B cell (primary cell): ENCODE measurements around the gene SSR3. TPM values are rescaled to one million over a fixed set of nuclear protein-coding genes. Genes with fewer than 3 reads are reported as not detected.

Experiments
- ATAC-seq: fragments of 200-7000 bp; cut with Tn5 transposase; one replicate; pipeline ENCODE4 v1.10.0; 2021; ENCODE audit warnings: low read depth, mild to moderate bottlenecking, moderate number of reproducible peaks, moderate library complexity
- CTCF ChIA-PET: fragments of 350-600 bp; sonication (Branson Sonifier 250); formaldehyde crosslinking; loops from one replicate; lab custom pipeline; 2021; ENCODE audit warnings: antibody characterized with exemption, inconsistent platforms; lab: Charles Lee
- POLR2A ChIA-PET: fragments of 350-600 bp; sonication (Branson Sonifier 250); formaldehyde crosslinking; loops from one replicate; lab custom pipeline; 2021; ENCODE audit warnings: antibody characterized with exemption; lab: Charles Lee
- DNase-seq: peaks from one replicate; pipeline ENCODE4 v3.0.0; 2013
- H2AFZ ChIP-seq: 2 replicates; pipeline ENCODE4 v1.6.1; 2012; ENCODE audit warnings: mild to moderate bottlenecking, low read depth, low read length; ENCODE audit not compliant: insufficient read depth, poor library complexity, severe bottlenecking
- H3K27ac ChIP-seq, 2 donors: 1 replicate in 1 of 2; 2 replicates in 1 of 2; pipeline ENCODE4 v1.5.1; 2012 to 2013; ENCODE audit warnings: low read length in 2 of 2, mild to moderate bottlenecking in 2 of 2, moderate library complexity in 1 of 2
- H3K27me3 ChIP-seq, 4 experiments: fragments of 200-600 bp in 1 of 4; sonication (generic) in 1 of 4; replicated peaks in 1 of 4; 1 replicate in 2 of 4; 2 replicates in 2 of 4; pipeline versions ENCODE4 v1.6.1 to v1.7.0; 2013 to 2016; ENCODE audit warnings: low read length in 3 of 4, mild to moderate bottlenecking in 2 of 4, mixed read lengths in 1 of 4, moderate library complexity in 1 of 4; ENCODE audit not compliant: insufficient read depth in 4 of 4, control insufficient read depth in 3 of 4; ENCODE audit errors: control extremely low read depth in 1 of 4
- H3K36me3 ChIP-seq, 2 experiments: replicated peaks in 1 of 2; 1 replicate in 1 of 2; 2 replicates in 1 of 2; pipeline versions ENCODE4 v1.6.1 to v1.7.1; 2013; ENCODE audit warnings: low read length in 1 of 2; ENCODE audit not compliant: insufficient read depth in 2 of 2, control insufficient read depth in 1 of 2; ENCODE audit errors: control extremely low read depth in 1 of 2, extremely low read depth in 1 of 2
- H3K4me1 ChIP-seq, 2 donors: fragments of 200-600 bp in 1 of 2; sonication (generic) in 1 of 2; 1 replicate in 1 of 2; 2 replicates in 1 of 2; pipeline versions ENCODE4 v1.5.1 to v1.6.1; 2013 to 2017; ENCODE audit warnings: low read length in 2 of 2; ENCODE audit not compliant: control insufficient read depth in 2 of 2, insufficient read depth in 2 of 2
- H3K4me2 ChIP-seq: replicated peaks from 2 replicates; pipeline ENCODE3; 2012; ENCODE audit warnings: mild to moderate bottlenecking, low read depth, low read length; ENCODE audit not compliant: poor library complexity, severe bottlenecking
- H3K4me3 ChIP-seq, 5 experiments: fragments of 200-600 bp in 1 of 5; sonication (generic) in 1 of 5; 1 replicate in 3 of 5; 2 replicates in 2 of 5; pipeline versions ENCODE4 v1.5.1 to v1.7.0; 2011 to 2016; ENCODE audit warnings: low read length in 4 of 5, mild to moderate bottlenecking in 4 of 5, low read depth in 2 of 5, control low read depth in 1 of 5, moderate library complexity in 1 of 5; ENCODE audit not compliant: insufficient read depth in 1 of 5; ENCODE audit errors: control extremely low read depth in 1 of 5, extremely low read depth in 1 of 5
- H3K79me2 ChIP-seq: fragments of 200-600 bp; sonication (generic); one replicate; pipeline ENCODE4 v1.6.0; 2016; ENCODE audit warnings: low read length; ENCODE audit not compliant: control insufficient read depth, insufficient read depth
- H3K9ac ChIP-seq: fragments of 200-600 bp; sonication (generic); 2 replicates; pipeline ENCODE4 v1.6.1; 2017; ENCODE audit warnings: mild to moderate bottlenecking, low read length, moderate library complexity
- H3K9me3 ChIP-seq, 3 donors: one replicate each; pipeline versions ENCODE4 v1.6.1 to v1.7.1; 2013; ENCODE audit warnings: low read length in 2 of 3; ENCODE audit not compliant: control insufficient read depth in 2 of 3, insufficient read depth in 1 of 3; ENCODE audit errors: control extremely low read depth in 1 of 3
- H4K20me1 ChIP-seq: 2 replicates; pipeline ENCODE4 v1.6.0; 2012; ENCODE audit warnings: mild to moderate bottlenecking, low read length; ENCODE audit not compliant: insufficient read depth, control insufficient read depth, poor library complexity, severe bottlenecking
- H3K27ac Mint-ChIP-seq: one replicate; pipeline ENCODE4 v1.8.0; 2021; ENCODE audit warnings: mixed read lengths
- H3K27me3 Mint-ChIP-seq: one replicate; pipeline ENCODE4 v1.8.0; 2021; ENCODE audit warnings: mixed read lengths
- H3K4me1 Mint-ChIP-seq: one replicate; pipeline ENCODE4 v1.8.0; 2021; ENCODE audit warnings: mixed read lengths
- H3K4me3 Mint-ChIP-seq: one replicate; pipeline ENCODE4 v1.8.0; 2021; ENCODE audit warnings: mixed read lengths
- H3K9me3 Mint-ChIP-seq: one replicate; pipeline ENCODE4 v1.8.0; 2022; ENCODE audit warnings: mixed read lengths; ENCODE audit not compliant: insufficient read depth
- CTCF ChIP-seq: fragments of 200-600 bp; IDR thresholded peaks from one replicate; pipeline ENCODE4 v1.8.0; 2022; ENCODE audit warnings: antibody characterized with exemption, mild to moderate bottlenecking
- EZH2 ChIP-seq: IDR thresholded peaks from 2 replicates; pipeline ENCODE4 v1.6.1; 2012; ENCODE audit warnings: borderline replicate concordance, low read depth, mild to moderate bottlenecking, moderate library complexity, low read length; ENCODE audit not compliant: insufficient read depth, poor library complexity, severe bottlenecking
- WGBS: methylation state at CpG from one replicate; pipeline ENCODE4 v1.1.5; 2013; ENCODE audit warnings: missing lambda C conversion rate; ENCODE audit not compliant: insufficient coverage; 5-methylcytosine and 5-hydroxymethylcytosine counted together
- intact Hi-C: fragments of 100-400 bp; cut with micrococcal nuclease; formaldehyde crosslinking; loops from one replicate; pipeline ENCODE4 v1.10.0; 2022
- polyA plus RNA-seq: library from polyadenylated mRNA; depleted of rRNA; stranded (reverse); fragments of >200 nt; gene quantifications from 2 replicates; pipeline ENCODE4 v1.2.3, GENCODE V29; 2012
- total RNA-seq, 2 donors: library from RNA; stranded (reverse); fragments of 120-200 nt in 1 of 2; gene quantifications; 1 replicate in 1 of 2; 2 replicates in 1 of 2; pipeline versions ENCODE4 v1.2.3 to v1.2.4, GENCODE V29; 2013 to 2022

SSR3 gene
- total and polyA plus RNA-seq, 2 donors (not counting 1 experiment from before 2014, with no cell fraction given), result 17.5 to 69.2 TPM

DNA sequence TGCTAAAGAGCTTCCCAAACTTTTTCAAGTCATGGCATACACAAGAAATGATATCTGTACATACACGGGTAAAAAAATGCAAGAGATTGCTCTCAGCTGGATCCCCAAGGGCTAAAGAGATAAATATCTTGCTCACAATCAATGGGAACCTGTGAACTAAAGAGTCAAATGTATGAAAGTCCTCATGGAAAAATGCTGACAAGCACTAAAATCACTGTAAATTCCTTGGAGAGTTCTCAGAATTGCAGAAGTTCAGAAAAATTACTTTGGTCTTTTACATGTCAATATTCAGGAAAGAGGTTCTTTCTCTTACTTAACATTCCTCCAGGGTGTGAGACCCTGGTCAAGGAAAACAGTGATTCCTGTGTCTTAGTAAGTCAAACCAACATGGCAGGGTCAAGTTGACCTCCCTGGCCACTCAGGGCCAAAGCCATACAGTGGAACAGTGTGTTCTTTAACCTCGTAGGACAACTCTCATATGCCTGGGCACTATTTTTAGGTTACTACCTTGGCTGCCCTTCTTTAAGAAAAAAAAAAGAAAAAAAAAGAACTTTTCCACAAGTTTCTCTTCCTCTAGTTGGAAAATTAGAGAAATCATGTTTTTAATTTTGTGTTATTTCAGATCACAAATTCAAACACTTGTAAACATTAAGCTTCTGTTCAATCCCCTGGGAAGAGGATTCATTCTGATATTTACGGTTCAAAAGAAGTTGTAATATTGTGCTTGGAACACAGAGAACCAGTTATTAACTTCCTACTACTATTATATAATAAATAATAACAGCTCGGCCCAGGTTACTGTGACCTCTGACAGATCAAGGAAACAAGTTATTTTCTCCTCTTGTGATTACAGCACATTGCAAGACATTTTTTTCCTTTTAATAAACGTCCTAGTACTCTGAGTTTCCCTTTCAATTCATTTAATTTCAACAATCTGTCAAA lies 12.5 kb downstream of the SSR3 start:
- Histone ChIP-seq H3K4me2 (no peak overlapping the region), H3K79me2 (peaks cover 4% of the 10 kb centered on the region), H3K9me3 (no peaks in the 10 kb centered on the region), H3K4me1 (no peaks in the 10 kb centered on the region), H3K27me3 (no peaks in the 10 kb centered on the region), H3K9ac (no peak overlapping the region), H2AFZ (no peak overlapping the region), H4K20me1 (peaks cover 4% of the 10 kb centered on the region), H3K36me3 (peaks cover 30 to 55% of the 10 kb centered on the region in 2 experiments), H3K27ac (no peak overlapping the region), H3K4me3 (no peak overlapping the region)
- no peak overlapping the region for H3K4me3 Mint-ChIP-seq
- H3K4me1 Mint-ChIP-seq, result no peaks in the 10 kb centered on the region
- TF ChIP-seq EZH2, result no peak
- no peak for TF ChIP-seq CTCF
- ATAC-seq (no peak), DNase-seq (no peak)
- H3K27ac Mint-ChIP-seq, result no peak overlapping the region
- no peaks in the 10 kb centered on the region for H3K9me3 Mint-ChIP-seq
- CTCF ChIA-PET, result interaction anchor here (0.7 to 6.8 kb wide), 12 partner anchors 13 to 1239 kb away, joined by 3 to 58 read pairs (median 4); partner anchors contain the start of gene SSR3
- H3K27me3 Mint-ChIP-seq, result no peaks in the 10 kb centered on the region
- 88% methylated on average over 1 of the region's 5 CpGs for WGBS
- intact Hi-C loops, result no loop called here
- POLR2A ChIA-PET, result no interaction called here

GRCh38 chr3:156539802-156540201 lies 15.1 kb downstream of the SSR3 start:
- no peaks in the 10 kb centered on the region for H3K27me3 Mint-ChIP-seq
- CTCF ChIA-PET, result interaction anchor here (0.6 to 6.8 kb wide), 3 partner anchors 15 to 772 kb away, joined by 3 to 58 read pairs (median 4); no protein-coding TSS in a partner anchor
- peaks cover 20 to 33% of the 10 kb centered on the region in 2 experiments for H3K36me3 ChIP-seq
- DNase-seq, result no peak
- intact Hi-C loops, result loop anchor here (2.0 kb wide), 1 partner anchor 31 kb away; no protein-coding TSS in a partner anchor
- H3K4me3 Mint-ChIP-seq, result no peak overlapping the region
- no peak overlapping the region for H3K4me3 ChIP-seq
- no peaks in the 10 kb centered on the region for H3K9me3 ChIP-seq
- H3K79me2 ChIP-seq, result no peaks in the 10 kb centered on the region
- H2AFZ ChIP-seq, result no peak overlapping the region
- POLR2A ChIA-PET, result no interaction called here
- no peaks in the 10 kb centered on the region for H3K4me1 Mint-ChIP-seq
- WGBS, result no CpG with 5 or more reads among the region's 1 CpG
- H3K9ac ChIP-seq, result no peak overlapping the region
- H3K9me3 Mint-ChIP-seq, result no peaks in the 10 kb centered on the region
- no peak for ATAC-seq
- no peak overlapping the region for H3K27ac ChIP-seq
- H3K4me1 ChIP-seq, result no peaks in the 10 kb centered on the region
- H3K27me3 ChIP-seq, result no peaks in the 10 kb centered on the region
- TF ChIP-seq CTCF (no peak), EZH2 (no peak)
- peaks cover 4% of the 10 kb centered on the region for H4K20me1 ChIP-seq
- H3K27ac Mint-ChIP-seq, result no peak overlapping the region
- H3K4me2 ChIP-seq, result no peak overlapping the region
